OCI-LY3 (cell line): Measurements from ENCODE around the gene HBZ.

Source experiments
- EZH2phosphoT487 ChIP-seq: fragments of 200-600 bp; shearing (Covaris generic); IDR thresholded peaks from 2 replicates; pipeline ENCODE4 v1.6.1; 2018; ENCODE audit warnings: antibody characterized with exemption, mixed run types, low read depth
- TF ChIP-seq, protein P1 (sequence below): fragments of 200-600, 300-600 bp; sonication (generic); IDR thresholded peaks from 2 replicates; pipeline ENCODE4 v1.5.1; 2014; ENCODE audit warnings: antibody characterized with exemption, low read length, low read depth

GRCh38 chr16:144797-145252 lies 7.6 kb upstream of the HBZ start:
- TF ChIP-seq, protein P1, sequence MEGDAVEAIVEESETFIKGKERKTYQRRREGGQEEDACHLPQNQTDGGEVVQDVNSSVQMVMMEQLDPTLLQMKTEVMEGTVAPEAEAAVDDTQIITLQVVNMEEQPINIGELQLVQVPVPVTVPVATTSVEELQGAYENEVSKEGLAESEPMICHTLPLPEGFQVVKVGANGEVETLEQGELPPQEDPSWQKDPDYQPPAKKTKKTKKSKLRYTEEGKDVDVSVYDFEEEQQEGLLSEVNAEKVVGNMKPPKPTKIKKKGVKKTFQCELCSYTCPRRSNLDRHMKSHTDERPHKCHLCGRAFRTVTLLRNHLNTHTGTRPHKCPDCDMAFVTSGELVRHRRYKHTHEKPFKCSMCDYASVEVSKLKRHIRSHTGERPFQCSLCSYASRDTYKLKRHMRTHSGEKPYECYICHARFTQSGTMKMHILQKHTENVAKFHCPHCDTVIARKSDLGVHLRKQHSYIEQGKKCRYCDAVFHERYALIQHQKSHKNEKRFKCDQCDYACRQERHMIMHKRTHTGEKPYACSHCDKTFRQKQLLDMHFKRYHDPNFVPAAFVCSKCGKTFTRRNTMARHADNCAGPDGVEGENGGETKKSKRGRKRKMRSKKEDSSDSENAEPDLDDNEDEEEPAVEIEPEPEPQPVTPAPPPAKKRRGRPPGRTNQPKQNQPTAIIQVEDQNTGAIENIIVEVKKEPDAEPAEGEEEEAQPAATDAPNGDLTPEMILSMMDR: no peak
- TF ChIP-seq EZH2phosphoT487: no peak
